DOHH2 (cell line): ENCODE data around the gene SCRN2.

Experiments used
- H3F3A ChIP-seq: fragments of 200-600 bp; sonication (generic), shearing (Covaris generic); 2 replicates; pipeline ENCODE4 v1.6.0; 2016; ENCODE audit warnings: antibody characterized with exemption, mild to moderate bottlenecking; ENCODE audit not compliant: control insufficient read depth, insufficient read depth
- H3K27ac ChIP-seq: fragments of 200-600 bp; sonication (generic); 2 replicates; pipeline ENCODE4 v1.5.1; 2014; ENCODE audit warnings: low read depth, mild to moderate bottlenecking, low read length, moderate library complexity
- H3K27me3 ChIP-seq: fragments of 200-600 bp; sonication (generic); 2 replicates; pipeline ENCODE4 v1.6.1; 2014; ENCODE audit warnings: mild to moderate bottlenecking, low read length, mixed read lengths; ENCODE audit not compliant: control insufficient read depth
- H3K36me3 ChIP-seq: fragments of 200-600 bp; sonication (generic); 2 replicates; pipeline ENCODE4 v1.6.1; 2014; ENCODE audit warnings: mild to moderate bottlenecking, low read length, moderate library complexity, mixed read lengths; ENCODE audit not compliant: control insufficient read depth
- H3K4me1 ChIP-seq: fragments of 200-600 bp; sonication (generic); 2 replicates; pipeline ENCODE4 v1.6.1; 2014; ENCODE audit warnings: mild to moderate bottlenecking, low read length, mixed read lengths; ENCODE audit not compliant: control insufficient read depth
- H3K4me2 ChIP-seq: fragments of 200-600 bp; sonication (generic); 2 replicates; pipeline ENCODE4 v1.6.0; 2014; ENCODE audit warnings: mild to moderate bottlenecking, low read length, moderate library complexity
- H3K4me3 ChIP-seq: fragments of 200-600 bp; sonication (generic); 2 replicates; pipeline ENCODE4 v1.5.1; 2014; ENCODE audit warnings: mild to moderate bottlenecking, low read length, mixed read lengths
- H3K79me2 ChIP-seq: fragments of 200-600 bp; sonication (generic); 2 replicates; pipeline ENCODE4 v1.6.1; 2014; ENCODE audit warnings: mild to moderate bottlenecking, low read length, mixed read lengths; ENCODE audit not compliant: control insufficient read depth
- H3K9me2 ChIP-seq: fragments of 200-600 bp; sonication (generic); replicated peaks from 2 replicates; pipeline ENCODE4 v1.6.1; 2014; ENCODE audit warnings: mild to moderate bottlenecking, low read length, mixed read lengths; ENCODE audit not compliant: control insufficient read depth
- H3K9me3 ChIP-seq: fragments of 200-600 bp; sonication (generic); 2 replicates; pipeline ENCODE4 v1.6.1; 2014; ENCODE audit warnings: antibody characterized with exemption, low read length, mixed read lengths; ENCODE audit not compliant: control insufficient read depth, insufficient read depth
- H4K20me1 ChIP-seq: fragments of 200-600 bp; sonication (generic); 2 replicates; pipeline ENCODE4 v1.6.0; 2014; ENCODE audit warnings: low read depth, mild to moderate bottlenecking, antibody characterized with exemption, low read length, moderate library complexity; ENCODE audit not compliant: control insufficient read depth, insufficient read depth
- CTCF ChIP-seq: fragments of 200-600 bp; sonication (generic); IDR thresholded peaks from one replicate; pipeline ENCODE4 v1.5.1; 2014; ENCODE audit warnings: antibody characterized with exemption, mild to moderate bottlenecking, low read depth, low read length; ENCODE audit not compliant: poor library complexity, severe bottlenecking
- EZH2phosphoT487 ChIP-seq: fragments of 200-600 bp; sonication (generic); IDR thresholded peaks from 2 replicates; pipeline ENCODE4 v1.6.1; 2017; ENCODE audit warnings: borderline replicate concordance, mild to moderate bottlenecking, antibody characterized with exemption, low read length, moderate library complexity, mixed read lengths

SCRN2 gene

GRCh38 chr17:47862621-47863440 lies 21.8 kb upstream of the SCRN2 start:
- H3K4me1 ChIP-seq, result no peaks in the 10 kb centered on the region
- H3K27me3 ChIP-seq, result peaks cover 6% of the 10 kb centered on the region; the same call in 1 of the 2 replicates
- H3K27ac ChIP-seq, result no peak overlapping the region
- no peaks in the 10 kb centered on the region for H3F3A ChIP-seq
- no peaks in the 10 kb centered on the region for H3K79me2 ChIP-seq
- no peak overlapping the region for H3K4me2 ChIP-seq
- TF ChIP-seq CTCF (no peak), EZH2phosphoT487 (no peak)
- no peaks in the 10 kb centered on the region for H3K36me3 ChIP-seq
- H3K9me3 ChIP-seq, result no peaks in the 10 kb centered on the region
- no peaks in the 10 kb centered on the region for H4K20me1 ChIP-seq
- no peak overlapping the region for H3K4me3 ChIP-seq
- no peaks in the 10 kb centered on the region for H3K9me2 ChIP-seq

GRCh38 chr17:47860386-47860785 lies 19.3 kb upstream of the SCRN2 start:
- H3K4me2 ChIP-seq, result no peak overlapping the region
- no peaks in the 10 kb centered on the region for H3K9me2 ChIP-seq
- H3K79me2 ChIP-seq, result no peaks in the 10 kb centered on the region
- H3K27me3 ChIP-seq, result peaks cover 23% of the 10 kb centered on the region
- H3K4me1 ChIP-seq, result no peaks in the 10 kb centered on the region
- H3K27ac ChIP-seq, result no peak overlapping the region
- no peaks in the 10 kb centered on the region for H3K9me3 ChIP-seq
- H3K36me3 ChIP-seq, result no peaks in the 10 kb centered on the region
- TF ChIP-seq CTCF, result no peak
- no peak for TF ChIP-seq EZH2phosphoT487
- H4K20me1 ChIP-seq, result no peaks in the 10 kb centered on the region
- H3F3A ChIP-seq, result no peaks in the 10 kb centered on the region
- H3K4me3 ChIP-seq, result no peak overlapping the region

GRCh38 chr17:47857551-47858455 lies 16.7 kb upstream of the SCRN2 start:
- TF ChIP-seq CTCF, result no peak
- TF ChIP-seq EZH2phosphoT487, result no peak
- no peak overlapping the region for H3K4me3 ChIP-seq
- H3F3A ChIP-seq, result no peaks in the 10 kb centered on the region

More at GRCh38 chr17:47857551-47858455, 16.7 kb upstream of the SCRN2 start:
- Histone ChIP-seq H3K36me3 (no peaks in the 10 kb centered on the region), H3K79me2 (no peaks in the 10 kb centered on the region), H3K27ac (no peak overlapping the region), H3K9me2 (no peaks in the 10 kb centered on the region), H4K20me1 (no peaks in the 10 kb centered on the region), H3K4me2 (no peak overlapping the region), H3K9me3 (no peaks in the 10 kb centered on the region), H3K4me1 (no peaks in the 10 kb centered on the region), H3K27me3 (peaks cover 49% of the 10 kb centered on the region)
